Activated CD8-positive, alpha-beta memory T cell treated with anti-CD3 and anti-CD28 coated beads, Interleukin-2, amount 50 U/mL, for 24 hours (primary cell): ENCODE measurements around the gene CYP19A1.

Experiments
- DNase-seq: peaks from one replicate; pipeline ENCODE4 v3.0.0-alpha.2; 2020; ENCODE audit errors: extremely low read depth

The CYP19A1 gene

GRCh38 chr15:51338496-51338895, at the start of gene CYP19A1:
Gene CYP19A1, minus strand, starts transcription at chr15:51338596. Its CDS starts 95,684 bp downstream, at chr15:51242912.
- DNase-seq = no peak

GRCh38 chr15:51387699-51388041, 49.3 kb upstream of the CYP19A1 start:
- DNase-seq = no peak

DNA sequence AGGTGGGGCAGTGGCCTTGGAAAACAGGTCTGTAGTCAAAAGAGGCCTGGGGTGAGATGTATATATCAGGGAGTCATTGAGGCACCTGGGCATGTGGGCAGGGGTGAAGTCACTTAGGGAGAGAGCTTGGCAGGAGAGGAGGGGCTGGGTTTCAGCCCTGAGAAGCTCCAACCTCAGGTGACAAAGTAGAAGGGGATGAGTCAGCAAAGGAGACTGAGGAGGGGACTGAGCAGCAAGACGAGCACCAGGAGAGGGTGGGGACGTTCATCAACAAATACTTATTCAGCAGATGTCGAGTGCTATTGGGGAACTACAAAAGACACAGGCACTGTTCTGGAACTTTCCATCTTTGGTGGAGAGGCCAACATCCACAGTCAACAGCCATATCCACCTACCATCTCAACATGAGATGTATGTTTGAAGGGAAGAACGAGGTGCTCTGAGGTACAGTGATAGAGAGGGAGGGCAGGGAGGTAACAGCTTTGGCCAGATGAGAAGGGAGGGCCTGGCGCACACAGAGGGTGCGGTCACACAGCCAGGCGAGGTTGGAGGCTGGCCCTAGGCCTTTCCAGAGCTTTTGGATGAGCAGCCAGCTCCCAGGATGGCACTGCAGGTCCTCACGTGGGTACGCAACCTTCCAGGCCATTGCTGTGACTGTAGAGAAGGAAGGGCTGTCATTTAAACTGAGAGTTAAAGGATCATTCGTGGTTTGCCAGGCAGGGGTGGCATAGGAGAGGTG, 48.7 kb upstream of the CYP19A1 start:
- no peak for DNase-seq

DNA sequence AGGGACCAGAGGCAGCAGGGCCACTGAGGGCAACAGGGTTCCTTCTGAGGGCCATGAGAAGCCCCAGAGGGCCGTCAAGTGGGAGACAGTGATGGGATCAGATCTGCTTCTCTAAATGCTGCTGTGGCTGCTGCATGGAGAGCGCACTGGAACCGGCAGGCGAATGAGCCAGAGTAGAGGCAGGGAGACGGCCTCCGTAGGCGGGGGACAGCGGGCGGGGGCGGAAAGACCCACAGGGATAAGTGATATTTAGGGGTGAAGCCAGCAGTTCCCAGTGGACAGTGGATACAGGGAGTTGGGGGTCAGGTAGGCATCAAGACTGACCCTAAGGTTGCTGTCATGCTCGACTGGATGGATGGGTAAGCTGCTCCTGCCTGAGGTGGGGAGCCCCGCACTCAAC, 48.1 kb upstream of the CYP19A1 start:
- no peak for DNase-seq

GRCh38 chr15:51386029-51386428, 47.6 kb upstream of the CYP19A1 start:
- no peak for DNase-seq

- no peak for DNase-seq
Observed at GRCh38 chr15:51382787-51383186, 44.4 kb upstream of the CYP19A1 start.

DNA sequence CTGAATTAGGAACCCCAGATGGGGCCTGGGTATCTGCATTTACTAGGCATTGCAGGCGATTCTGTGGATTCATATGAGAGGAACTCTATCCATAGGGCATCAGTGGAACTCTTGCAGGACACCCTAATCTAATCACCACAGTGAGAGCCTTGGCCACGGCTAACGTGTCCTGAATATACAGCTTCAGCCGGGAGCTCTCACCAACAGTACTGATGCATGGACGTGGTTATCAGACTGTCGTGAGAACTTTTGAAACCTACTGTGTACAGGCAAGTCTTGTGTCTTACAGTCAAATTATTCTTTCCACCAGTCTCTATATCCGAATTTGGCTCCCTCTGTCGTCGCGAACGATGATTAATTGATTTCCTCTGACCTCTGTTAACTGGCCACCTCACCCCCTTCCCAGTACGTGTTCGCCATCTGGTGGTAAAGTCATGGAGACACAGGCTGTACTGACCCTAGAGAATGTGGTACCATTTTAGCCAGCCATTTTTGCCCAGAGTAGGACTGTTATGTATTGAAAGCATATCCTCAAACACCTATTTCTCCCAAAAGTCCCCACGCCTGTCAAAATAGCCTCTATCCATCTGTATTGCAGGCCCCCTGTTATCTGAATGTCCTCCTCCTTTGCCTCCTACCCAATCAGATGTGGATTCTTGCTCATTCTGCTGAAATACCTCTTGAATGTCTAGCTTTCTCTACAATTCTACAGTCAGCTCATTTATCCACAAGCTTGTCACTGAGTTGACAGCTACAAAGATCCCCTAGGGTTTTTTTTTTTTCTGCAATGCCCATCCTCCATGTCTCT, 42.8 kb upstream of the CYP19A1 start:
- no peak for DNase-seq

GRCh38 chr15:51379390-51379789, 41.0 kb upstream of the CYP19A1 start:
- DNase-seq = no peak

DNA sequence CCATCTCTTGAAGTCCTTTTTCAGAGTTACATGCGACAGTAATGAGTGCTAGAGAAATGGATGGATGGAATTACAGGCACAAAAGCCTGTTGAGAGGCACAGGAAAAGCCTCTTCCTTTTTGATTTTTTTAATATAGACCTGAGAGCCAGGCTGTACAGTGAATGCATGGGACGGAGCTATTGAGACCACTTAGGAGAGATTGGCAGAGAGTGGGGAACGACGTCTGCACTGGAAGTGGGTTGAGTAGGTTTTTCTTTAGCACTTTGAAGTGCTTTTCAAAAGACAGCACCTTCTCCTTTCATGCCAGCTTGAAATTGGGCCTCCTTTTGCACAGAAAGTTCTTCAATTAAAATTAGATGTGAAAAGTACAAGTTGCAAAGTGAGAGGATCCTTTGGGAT, 40.0 kb upstream of the CYP19A1 start:
- DNase-seq = no peak

- DNase-seq = no peak
Observed at GRCh38 chr15:51377038-51377786, 38.8 kb upstream of the CYP19A1 start.

GRCh38 chr15:51375966-51376640, 37.7 kb upstream of the CYP19A1 start:
- no peak for DNase-seq

- DNase-seq = no peak
Observed at GRCh38 chr15:51374131-51374530, 35.7 kb upstream of the CYP19A1 start.

- DNase-seq = no peak
Observed at GRCh38 chr15:51371266-51371665, 32.9 kb upstream of the CYP19A1 start.

GRCh38 chr15:51369451-51369761, 31.0 kb upstream of the CYP19A1 start:
- DNase-seq = no peak

DNA sequence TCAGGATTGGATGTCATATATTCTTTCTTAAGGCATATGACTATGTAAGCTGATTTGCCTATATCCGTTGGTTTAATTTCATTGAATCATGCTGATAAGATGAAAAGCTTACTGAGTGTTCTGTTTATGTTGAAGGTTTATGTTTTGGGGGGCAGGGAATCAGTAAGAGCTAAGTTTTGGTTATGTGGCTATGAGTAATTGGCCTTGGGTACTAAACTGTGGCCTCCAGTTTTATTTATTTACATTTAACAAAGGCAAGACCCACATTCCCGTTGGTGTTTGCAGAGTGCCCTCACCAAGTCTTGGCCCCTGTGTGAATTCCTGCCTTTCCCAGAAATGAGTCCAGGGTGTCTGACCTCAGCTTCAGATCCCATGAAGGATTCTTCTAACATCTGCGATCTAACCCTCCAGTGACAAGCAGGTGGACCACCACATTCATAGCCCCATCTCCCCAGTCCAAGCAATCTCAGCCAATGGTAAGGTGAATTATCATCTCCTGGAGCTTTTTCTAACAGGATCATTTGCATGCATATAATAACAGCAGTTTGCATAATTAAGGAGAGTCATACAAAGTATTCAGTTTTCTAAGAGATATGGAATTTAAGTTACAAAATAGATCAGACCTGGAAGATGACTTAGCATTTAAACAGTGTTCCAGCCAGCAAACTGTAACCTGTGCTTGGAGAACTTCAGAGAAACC, 30.5 kb upstream of the CYP19A1 start:
- DNase-seq = no peak

DNA sequence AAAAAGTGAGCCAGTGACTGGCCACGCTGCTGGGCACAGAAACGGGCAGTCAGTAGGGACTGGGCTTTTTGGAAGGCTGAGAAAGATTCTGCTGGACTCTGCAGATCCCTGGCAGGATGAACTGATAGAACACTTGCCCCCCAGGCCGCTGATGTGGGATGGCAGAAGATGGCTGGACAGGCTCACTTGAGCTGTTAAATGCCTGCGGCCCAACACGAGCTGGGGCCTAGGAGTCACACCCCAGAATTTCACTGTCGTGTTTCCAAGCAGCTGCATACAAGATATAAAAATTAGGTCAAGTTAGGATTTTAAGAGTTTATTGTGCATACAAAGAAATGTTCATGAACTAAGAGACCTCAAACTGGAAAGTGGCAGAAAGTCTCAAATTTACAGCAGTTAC, 29.9 kb upstream of the CYP19A1 start:
- no peak for DNase-seq

- no peak for DNase-seq
Observed at GRCh38 chr15:51367322-51367976, 29.1 kb upstream of the CYP19A1 start.

- no peak for DNase-seq
Observed at GRCh38 chr15:51366920-51367319, 28.5 kb upstream of the CYP19A1 start.

DNA sequence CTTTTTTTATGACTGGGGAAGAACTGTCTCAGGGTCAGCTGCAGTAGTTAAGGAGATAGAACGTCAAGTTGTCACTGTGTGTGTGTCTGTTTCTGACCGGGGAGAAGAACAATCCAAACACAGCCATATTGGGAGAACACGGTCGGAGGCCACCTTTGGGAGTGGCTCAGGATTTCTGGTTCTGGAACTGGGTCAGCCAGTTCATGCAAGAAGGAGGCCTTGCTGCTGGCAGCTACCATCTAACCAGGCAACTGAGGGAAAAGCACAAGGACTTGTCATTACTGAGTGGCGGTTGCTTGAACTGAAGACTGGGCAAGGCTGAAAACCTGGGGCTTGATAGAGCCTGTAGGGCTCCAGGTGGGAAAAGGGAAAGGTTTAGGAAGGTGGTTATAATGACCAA, 27.7 kb upstream of the CYP19A1 start:
- DNase-seq = no peak

- DNase-seq = no peak
Observed at GRCh38 chr15:51365417-51365816, 27.0 kb upstream of the CYP19A1 start.

- DNase-seq = no peak
Observed at GRCh38 chr15:51363383-51363782, 25.0 kb upstream of the CYP19A1 start.
